Neural progenitor cell (in vitro differentiated cells): ENCODE results near the gene FAIM. TPM values are rescaled to one million over a fixed set of nuclear protein-coding genes. Genes with fewer than 3 reads are reported as not detected.
"Not testable (repeated sequence)": the region's sequence is repeated elsewhere in the genome, so short reads cannot be mapped to it uniquely, and the experiment has no call there.

Experiments
- DNase-seq: peaks from one replicate; pipeline ENCODE4 v3.0.0-alpha.2; 2016; ENCODE audit warnings: low spot score
- H2AFZ ChIP-seq: fragments of 200-600 bp; sonication (generic); replicated peaks from 2 replicates; pipeline ENCODE4 v1.6.1; 2016; ENCODE audit warnings: antibody characterized with exemption
- H3F3A ChIP-seq: fragments of 200-600 bp; sonication (generic); 2 replicates; pipeline ENCODE4 v1.6.1; 2016; ENCODE audit warnings: antibody characterized with exemption, low read depth
- H3K27ac ChIP-seq: fragments of 200-600 bp; sonication (generic); 2 replicates; pipeline ENCODE4 v1.5.1; 2016; ENCODE audit warnings: mild to moderate bottlenecking
- H3K27me3 ChIP-seq: fragments of 200-600 bp; sonication (generic); 2 replicates; pipeline ENCODE4 v1.6.1; 2016; ENCODE audit warnings: mild to moderate bottlenecking, moderate library complexity
- H3K36me3 ChIP-seq: fragments of 200-600 bp; sonication (generic); 2 replicates; pipeline ENCODE4 v1.5.1; 2016
- H3K4me1 ChIP-seq: fragments of 200-600 bp; sonication (generic); 2 replicates; pipeline ENCODE4 v1.6.1; 2016; ENCODE audit warnings: mixed run types
- H3K4me2 ChIP-seq: fragments of 200-600 bp; sonication (generic); 2 replicates; pipeline ENCODE4 v1.6.1; 2016
- H3K4me3 ChIP-seq: fragments of 200-600 bp; sonication (generic); 2 replicates; pipeline ENCODE4 v1.5.1; 2016
- H3K79me2 ChIP-seq: fragments of 200-600 bp; sonication (generic); 2 replicates; pipeline ENCODE4 v1.6.1; 2016; ENCODE audit warnings: low read depth
- H3K9ac ChIP-seq: fragments of 200-600 bp; sonication (generic); 2 replicates; pipeline ENCODE4 v1.6.1; 2016
- H3K9me3 ChIP-seq: fragments of 200-600 bp; sonication (generic); 2 replicates; pipeline ENCODE4 v1.5.1; 2016; ENCODE audit warnings: low read depth
- H4K20me1 ChIP-seq: fragments of 200-600 bp; sonication (generic); 2 replicates; pipeline ENCODE4 v1.6.1; 2016; ENCODE audit warnings: low read depth
- H3K27ac Mint-ChIP-seq: 3 replicates; pipeline ENCODE4 v1.8.0; 2021; ENCODE audit warnings: mixed read lengths
- H3K27me3 Mint-ChIP-seq: 2 replicates; pipeline ENCODE4 v1.8.0; 2022; ENCODE audit warnings: low read depth, mild to moderate bottlenecking, inconsistent platforms, moderate library complexity, mixed read lengths; ENCODE audit not compliant: insufficient read depth
- H3K36me3 Mint-ChIP-seq: 3 replicates; pipeline ENCODE4 v1.8.0; 2021; ENCODE audit warnings: mixed read lengths
- H3K4me1 Mint-ChIP-seq: 3 replicates; pipeline ENCODE4 v1.8.0; 2021; ENCODE audit warnings: mixed read lengths
- H3K4me3 Mint-ChIP-seq: 3 replicates; pipeline ENCODE4 v1.8.0; 2021; ENCODE audit warnings: mild to moderate bottlenecking, moderate library complexity, mixed read lengths
- H3K9me3 Mint-ChIP-seq: 3 replicates; pipeline ENCODE4 v1.8.0; 2020; ENCODE audit warnings: mixed read lengths
- EZH2 ChIP-seq: fragments of 200-600 bp; sonication (generic); IDR thresholded peaks from 2 replicates; pipeline ENCODE4 v1.6.1; 2017; ENCODE audit warnings: antibody characterized with exemption, mild to moderate bottlenecking, moderate library complexity
- EZH2phosphoT487 ChIP-seq: fragments of 200-600 bp; sonication (generic); IDR thresholded peaks from 2 replicates; pipeline ENCODE4 v1.6.1; 2017; ENCODE audit warnings: antibody characterized with exemption
- total RNA-seq: library from RNA; depleted of rRNA; stranded (reverse); fragments of >200 nt; gene quantifications from 2 replicates; pipeline ENCODE4 v1.2.3, GENCODE V29; 2015; ENCODE audit warnings: low replicate concordance
- TF ChIP-seq, protein P1 (sequence below): fragments of 200-600 bp; sonication (generic); IDR thresholded peaks from 2 replicates; pipeline ENCODE4 v1.5.1; 2017; ENCODE audit warnings: antibody characterized with exemption, mild to moderate bottlenecking

FAIM gene
- total RNA-seq, 1 donor from 2014 or later, result 13.2 TPM

GRCh38 chr3:138598534-138598933 is 10.0 kb upstream of the FAIM start:
- H3K27ac ChIP-seq, result no peak overlapping the region
- no peaks in the 10 kb centered on the region for H3K4me1 ChIP-seq
- H3K4me2 ChIP-seq, result no peak overlapping the region
- H2AFZ ChIP-seq, result no peak overlapping the region
- H3K9me3 ChIP-seq, result no peaks in the 10 kb centered on the region
- Mint-ChIP-seq H3K36me3 (no peaks in the 10 kb centered on the region), H3K4me3 (no peak overlapping the region), H3K27ac (no peak overlapping the region), H3K27me3 (peaks cover 13% of the 10 kb centered on the region), H3K9me3 (peaks cover 13% of the 10 kb centered on the region), H3K4me1 (peaks cover 7% of the 10 kb centered on the region)
- no peaks in the 10 kb centered on the region for H3K79me2 ChIP-seq
- H4K20me1 ChIP-seq, result no peaks in the 10 kb centered on the region
- no peaks in the 10 kb centered on the region for H3K27me3 ChIP-seq
- H3K9ac ChIP-seq, result no peak overlapping the region
- no peak overlapping the region for H3K4me3 ChIP-seq
- H3F3A ChIP-seq, result peaks cover 11% of the 10 kb centered on the region
- no peak for DNase-seq
- TF ChIP-seq EZH2phosphoT487 (no peak), EZH2 (no peak)
- TF ChIP-seq, protein P1, sequence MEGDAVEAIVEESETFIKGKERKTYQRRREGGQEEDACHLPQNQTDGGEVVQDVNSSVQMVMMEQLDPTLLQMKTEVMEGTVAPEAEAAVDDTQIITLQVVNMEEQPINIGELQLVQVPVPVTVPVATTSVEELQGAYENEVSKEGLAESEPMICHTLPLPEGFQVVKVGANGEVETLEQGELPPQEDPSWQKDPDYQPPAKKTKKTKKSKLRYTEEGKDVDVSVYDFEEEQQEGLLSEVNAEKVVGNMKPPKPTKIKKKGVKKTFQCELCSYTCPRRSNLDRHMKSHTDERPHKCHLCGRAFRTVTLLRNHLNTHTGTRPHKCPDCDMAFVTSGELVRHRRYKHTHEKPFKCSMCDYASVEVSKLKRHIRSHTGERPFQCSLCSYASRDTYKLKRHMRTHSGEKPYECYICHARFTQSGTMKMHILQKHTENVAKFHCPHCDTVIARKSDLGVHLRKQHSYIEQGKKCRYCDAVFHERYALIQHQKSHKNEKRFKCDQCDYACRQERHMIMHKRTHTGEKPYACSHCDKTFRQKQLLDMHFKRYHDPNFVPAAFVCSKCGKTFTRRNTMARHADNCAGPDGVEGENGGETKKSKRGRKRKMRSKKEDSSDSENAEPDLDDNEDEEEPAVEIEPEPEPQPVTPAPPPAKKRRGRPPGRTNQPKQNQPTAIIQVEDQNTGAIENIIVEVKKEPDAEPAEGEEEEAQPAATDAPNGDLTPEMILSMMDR, result no peak
- H3K36me3 ChIP-seq, result no peaks in the 10 kb centered on the region

DNA sequence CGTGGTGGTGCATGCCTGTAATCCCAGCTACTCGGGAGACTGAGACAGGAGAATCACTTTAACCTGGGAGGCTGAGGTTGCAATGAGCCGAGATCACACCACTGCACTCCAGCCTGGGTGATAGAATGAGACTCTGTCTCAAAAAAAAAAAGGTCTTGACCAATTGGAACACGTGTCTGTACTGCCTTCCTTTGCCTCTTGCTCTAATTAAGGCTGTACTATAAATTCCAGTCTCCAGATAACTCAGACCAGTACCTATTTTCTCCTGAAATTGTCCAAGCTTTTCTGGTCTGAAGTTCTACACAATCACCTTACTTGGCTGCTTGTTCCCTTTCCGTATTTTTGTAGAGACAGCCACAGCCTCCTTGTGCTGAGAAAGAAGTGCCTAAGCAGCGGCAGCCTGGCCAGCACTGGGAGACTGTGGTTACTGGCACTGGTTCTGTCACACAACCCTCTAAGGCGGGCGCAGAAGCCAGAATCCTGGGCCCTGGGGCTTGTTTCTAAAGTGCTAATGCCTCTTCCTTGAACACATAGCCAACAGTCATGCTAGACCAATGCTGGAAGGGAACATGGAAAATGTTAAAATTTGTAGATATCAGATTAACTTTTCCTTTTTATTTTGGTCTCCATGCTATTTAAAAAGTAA is 8.3 kb upstream of the FAIM start:
- H3K4me1 ChIP-seq, result no peaks in the 10 kb centered on the region
- H3K36me3 ChIP-seq, result no peaks in the 10 kb centered on the region
- no peaks in the 10 kb centered on the region for H4K20me1 ChIP-seq
- H3K27me3 ChIP-seq, result no peaks in the 10 kb centered on the region
- no peak for DNase-seq
- peaks cover 11% of the 10 kb centered on the region for H3K27me3 Mint-ChIP-seq
- H3K27ac ChIP-seq, result no peak overlapping the region
- H3K9me3 ChIP-seq, result no peaks in the 10 kb centered on the region
- no peaks in the 10 kb centered on the region for H3K4me1 Mint-ChIP-seq
- no peak overlapping the region for H3K4me3 ChIP-seq
- H3K79me2 ChIP-seq, result no peaks in the 10 kb centered on the region
- no peaks in the 10 kb centered on the region for H3F3A ChIP-seq
- no peak overlapping the region for H2AFZ ChIP-seq
- no peak overlapping the region for H3K9ac ChIP-seq
- no peak overlapping the region for H3K4me2 ChIP-seq
- TF ChIP-seq EZH2 (no peak), EZH2phosphoT487 (no peak)
- TF ChIP-seq, protein P1, result no peak
- H3K36me3 Mint-ChIP-seq, result peaks cover 2% of the 10 kb centered on the region
- H3K9me3 Mint-ChIP-seq, result peaks cover 21% of the 10 kb centered on the region
- no peak overlapping the region for H3K4me3 Mint-ChIP-seq
- no peak overlapping the region for H3K27ac Mint-ChIP-seq

DNA sequence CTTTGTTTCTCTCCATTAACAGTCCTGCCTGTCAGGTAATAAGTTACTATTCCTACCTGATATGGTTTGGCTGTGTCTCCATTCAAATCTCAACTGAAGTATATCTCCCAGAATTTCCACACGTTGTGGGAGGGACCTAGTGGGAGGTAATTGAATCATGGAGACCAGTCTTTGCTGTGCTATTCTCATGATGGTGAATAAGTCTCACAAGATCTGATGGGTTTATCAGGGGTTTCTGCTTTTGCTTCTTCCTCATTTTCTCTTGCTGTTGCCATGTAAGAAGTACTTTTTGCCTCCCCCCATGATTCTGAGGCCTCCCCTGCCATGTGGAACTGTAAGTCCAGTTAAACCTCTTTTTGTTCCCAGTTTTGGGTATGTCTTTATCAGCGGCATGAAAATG is 6.9 kb upstream of the FAIM start:
- H3K79me2 ChIP-seq, DNase-seq, H3K36me3 Mint-ChIP-seq, H3K9ac ChIP-seq, H3K4me1 ChIP-seq, H4K20me1 ChIP-seq, H3K4me3 Mint-ChIP-seq, H3K27ac Mint-ChIP-seq, H3K27me3 ChIP-seq, H3F3A ChIP-seq, H3K4me2 ChIP-seq, H3K4me1 Mint-ChIP-seq, H3K9me3 ChIP-seq, H3K36me3 ChIP-seq, H3K27ac ChIP-seq, H2AFZ ChIP-seq, H3K4me3 ChIP-seq: not testable (repeated sequence)
- H3K27me3 Mint-ChIP-seq, result peaks cover 16% of the 10 kb centered on the region
- peaks cover 21% of the 10 kb centered on the region for H3K9me3 Mint-ChIP-seq

GRCh38 chr3:138604106-138604595 is 4.4 kb upstream of the FAIM start:
- not testable (repeated sequence) for H3F3A ChIP-seq, H2AFZ ChIP-seq, H3K27ac ChIP-seq, DNase-seq, H3K4me3 Mint-ChIP-seq, H3K4me1 ChIP-seq, H3K36me3 ChIP-seq, H3K9me3 ChIP-seq, H3K4me3 ChIP-seq, H3K4me2 ChIP-seq, H4K20me1 ChIP-seq, H3K9ac ChIP-seq, H3K36me3 Mint-ChIP-seq, H3K4me1 Mint-ChIP-seq, H3K79me2 ChIP-seq, H3K27me3 ChIP-seq, H3K27ac Mint-ChIP-seq
- H3K27me3 Mint-ChIP-seq, result peaks cover 20% of the 10 kb centered on the region
- H3K9me3 Mint-ChIP-seq, result peaks cover 21% of the 10 kb centered on the region
